A549 (cell line): ENCODE results near the gene KRT72. TPM values are rescaled to one million over a fixed set of nuclear protein-coding genes. Genes with fewer than 3 reads are reported as not detected.

ENCODE experiments used
- ATAC-seq, 2 experiments: fragments of 200-7000 bp in 1 of 2; fragments of >200 bp in 1 of 2; cut with Nextera tagmentation in 1 of 2; cut with Tn5 transposase in 1 of 2; 3 replicates each; pipeline versions ENCODE4 v1.8.0 to v1.9.1; 2018 to 2020; ENCODE audit warnings: mild to moderate bottlenecking in 1 of 2, moderate library complexity in 1 of 2
- CTCF ChIA-PET: fragments of 300-600 bp; sonication (Branson Sonifier 250); formaldehyde crosslinking; extraction: SDS; loops from one replicate; lab custom pipeline; 2021; ENCODE audit warnings: antibody characterized with exemption, inconsistent platforms; lab: Yijun Ruan, JAX
- POLR2A ChIA-PET: fragments of 350-600 bp; formaldehyde crosslinking; extraction: SDS; loops from one replicate; lab custom pipeline; 2021; ENCODE audit warnings: antibody characterized with exemption, inconsistent platforms; lab: Yijun Ruan, JAX
- DNase-seq, 2 experiments: peaks; one replicate each; pipeline versions ENCODE4 v3.0.0 to v3.0.0-alpha.2; 2011 to 2016; ENCODE audit warnings: low read depth in 1 of 2, low spot score in 1 of 2
- FAIRE-seq: peaks from 2 replicates; lab custom pipeline; 2011; peaks lifted over from hg19 to GRCh38; lab: Jason Lieb, UNC
- H3K27ac ChIP-seq, 2 experiments: fragments of >200 bp; sonication (Bioruptor Twin); formaldehyde crosslinking; 3 replicates each; pipeline ENCODE4 v1.5.1; 2016 to 2017
- H3K4me1 ChIP-seq: fragments of >200 bp; sonication (Bioruptor Twin); formaldehyde crosslinking; 3 replicates; pipeline ENCODE4 v1.6.1; 2016
- H3K4me2 ChIP-seq: fragments of >200 bp; sonication (Bioruptor Twin); formaldehyde crosslinking; 3 replicates; pipeline ENCODE4 v1.6.1; 2016
- H3K4me3 ChIP-seq: fragments of >200 bp; sonication (Bioruptor Twin); formaldehyde crosslinking; 3 replicates; pipeline ENCODE4 v1.5.1; 2016
- H3K9me3 ChIP-seq: fragments of >200 bp; sonication (Bioruptor Twin); formaldehyde crosslinking; 3 replicates; pipeline ENCODE4 v1.6.1; 2016
- BHLHE40 ChIP-seq: IDR thresholded peaks from 2 replicates; pipeline ENCODE4 v1.6.1; 2012; ENCODE audit warnings: low read depth, low read length, inconsistent platforms
- EHF ChIP-seq: fragments of 250-450 bp; sonication (Bioruptor Pico); IDR thresholded peaks from 2 replicates; pipeline ENCODE4 v1.5.0; 2020; ENCODE audit warnings: mild to moderate bottlenecking
- EP300 ChIP-seq, 2 experiments: fragments of >200 bp; sonication (Bioruptor Twin); formaldehyde crosslinking; IDR thresholded peaks; 2 replicates in 1 of 2; 3 replicates in 1 of 2; pipeline ENCODE4 v1.6.1; 2016 to 2017
- HOXB13 ChIP-seq: fragments of 250-450 bp; sonication (Bioruptor Pico); IDR thresholded peaks from 2 replicates; pipeline ENCODE4 v1.5.0; 2020; ENCODE audit warnings: low read depth, mild to moderate bottlenecking, moderate library complexity
- KDM5A ChIP-seq: fragments of 200-600 bp; sonication (generic); IDR thresholded peaks from 2 replicates; pipeline ENCODE4 v1.6.1; 2016; ENCODE audit warnings: antibody characterized with exemption, mild to moderate bottlenecking
- MYC ChIP-seq: IDR thresholded peaks from 2 replicates; pipeline ENCODE4 v1.6.1; 2012; ENCODE audit warnings: mild to moderate bottlenecking, inconsistent platforms, low read length, improper control_type of control experiment, borderline replicate concordance
- NPAS2 ChIP-seq: fragments of 250-450 bp; sonication (Bioruptor Pico); IDR thresholded peaks from 2 replicates; pipeline ENCODE4 v1.8.0; 2022; ENCODE audit warnings: mild to moderate bottlenecking, moderate library complexity, borderline replicate concordance
- NR3C1 ChIP-seq: fragments of >200 bp; sonication (Bioruptor Twin); formaldehyde crosslinking; IDR thresholded peaks from 3 replicates; pipeline ENCODE4 v1.6.1; 2017
- RFX5 ChIP-seq: fragments of 450-650 bp; IDR thresholded peaks from 2 replicates; pipeline ENCODE4 v1.7.1; 2014; ENCODE audit warnings: antibody characterized with exemption, mild to moderate bottlenecking, moderate library complexity
- SMC3 ChIP-seq: fragments of >200 bp; sonication (Bioruptor Twin); formaldehyde crosslinking; IDR thresholded peaks from 3 replicates; pipeline ENCODE4 v1.6.1; 2018; ENCODE audit warnings: inconsistent platforms
- USF2 ChIP-seq: fragments of 450-650 bp; IDR thresholded peaks from 2 replicates; pipeline ENCODE4 v1.6.1; 2014; ENCODE audit warnings: antibody characterized with exemption
- ZC3H11A ChIP-seq: fragments of 450-650 bp; IDR thresholded peaks from 2 replicates; pipeline ENCODE4 v1.6.1; 2014; ENCODE audit warnings: antibody characterized with exemption, mild to moderate bottlenecking
- ZNF302 ChIP-seq: fragments of 250-450 bp; sonication (Bioruptor Pico); IDR thresholded peaks from 2 replicates; pipeline ENCODE4 v1.9.0; 2021; ENCODE audit warnings: inconsistent platforms, mild to moderate bottlenecking, moderate library complexity
- WGBS: methylation state at CpG from one replicate; pipeline ENCODE4 v1.1.6; 2017; ENCODE audit errors: missing lambda C conversion rate; 5-methylcytosine and 5-hydroxymethylcytosine counted together
- polyA plus RNA-seq, 4 experiments: library from polyadenylated mRNA; depleted of rRNA in 3 of 4; stranded (reverse); fragments of >200 nt; fragmentation: RNase III in 1 of 4; extraction: RNeasy Plus Mini Kit Qiagen cat#74134 plus additional on column Dnase treatment in 1 of 4; gene quantifications; 2 replicates in 3 of 4; 3 replicates in 1 of 4; pipeline ENCODE4 v1.2.3, GENCODE V29; 2011 to 2017
- TF ChIP-seq, protein P1 (sequence below): fragments of 200-600 bp; sonication (generic); IDR thresholded peaks from 2 replicates; pipeline ENCODE4 v1.6.1; 2016; ENCODE audit warnings: antibody characterized with exemption, mild to moderate bottlenecking, moderate library complexity
- TF ChIP-seq, protein P2 (sequence below): fragments of >200 bp; sonication (Bioruptor Twin); formaldehyde crosslinking; IDR thresholded peaks from 3 replicates; pipeline ENCODE4 v1.6.1; 2016

Gene KRT72
- polyA plus RNA-seq, 2 of the 4 experiments (the other 2 are of a cell fraction) = not detected

- TF ChIP-seq, protein P1, sequence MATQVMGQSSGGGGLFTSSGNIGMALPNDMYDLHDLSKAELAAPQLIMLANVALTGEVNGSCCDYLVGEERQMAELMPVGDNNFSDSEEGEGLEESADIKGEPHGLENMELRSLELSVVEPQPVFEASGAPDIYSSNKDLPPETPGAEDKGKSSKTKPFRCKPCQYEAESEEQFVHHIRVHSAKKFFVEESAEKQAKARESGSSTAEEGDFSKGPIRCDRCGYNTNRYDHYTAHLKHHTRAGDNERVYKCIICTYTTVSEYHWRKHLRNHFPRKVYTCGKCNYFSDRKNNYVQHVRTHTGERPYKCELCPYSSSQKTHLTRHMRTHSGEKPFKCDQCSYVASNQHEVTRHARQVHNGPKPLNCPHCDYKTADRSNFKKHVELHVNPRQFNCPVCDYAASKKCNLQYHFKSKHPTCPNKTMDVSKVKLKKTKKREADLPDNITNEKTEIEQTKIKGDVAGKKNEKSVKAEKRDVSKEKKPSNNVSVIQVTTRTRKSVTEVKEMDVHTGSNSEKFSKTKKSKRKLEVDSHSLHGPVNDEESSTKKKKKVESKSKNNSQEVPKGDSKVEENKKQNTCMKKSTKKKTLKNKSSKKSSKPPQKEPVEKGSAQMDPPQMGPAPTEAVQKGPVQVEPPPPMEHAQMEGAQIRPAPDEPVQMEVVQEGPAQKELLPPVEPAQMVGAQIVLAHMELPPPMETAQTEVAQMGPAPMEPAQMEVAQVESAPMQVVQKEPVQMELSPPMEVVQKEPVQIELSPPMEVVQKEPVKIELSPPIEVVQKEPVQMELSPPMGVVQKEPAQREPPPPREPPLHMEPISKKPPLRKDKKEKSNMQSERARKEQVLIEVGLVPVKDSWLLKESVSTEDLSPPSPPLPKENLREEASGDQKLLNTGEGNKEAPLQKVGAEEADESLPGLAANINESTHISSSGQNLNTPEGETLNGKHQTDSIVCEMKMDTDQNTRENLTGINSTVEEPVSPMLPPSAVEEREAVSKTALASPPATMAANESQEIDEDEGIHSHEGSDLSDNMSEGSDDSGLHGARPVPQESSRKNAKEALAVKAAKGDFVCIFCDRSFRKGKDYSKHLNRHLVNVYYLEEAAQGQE = no peak
These were observed 4.3 kb upstream of the KRT72 start (continued) for GRCh38 chr12:52605542-52605941.

DNA sequence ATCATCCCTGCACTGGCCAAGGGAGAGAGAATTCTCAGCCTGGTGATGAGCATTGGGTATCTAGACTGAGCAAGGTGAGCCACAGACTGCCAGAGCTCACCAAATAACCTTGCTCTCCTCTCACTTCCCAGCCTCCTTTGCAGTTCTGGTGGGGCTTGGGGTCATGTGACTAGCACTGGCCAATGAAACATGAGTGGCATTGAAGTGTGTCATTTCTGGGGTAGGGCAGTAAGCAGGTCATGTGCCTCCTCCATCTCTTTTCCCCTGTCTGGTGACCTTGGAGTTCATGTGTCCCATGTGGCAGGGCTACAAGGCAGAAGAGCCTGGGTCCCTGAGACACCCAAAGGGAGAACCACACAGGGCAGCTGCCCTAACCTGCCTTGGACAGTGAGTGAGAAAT is 3.6 kb upstream of the KRT72 start:
- FAIRE-seq (no peak), ATAC-seq (no peak; a peak in 2 of 6 replicates), DNase-seq (peak in 1 of 2 experiments; percentile 27)
- ChIA-PET POLR2A (no interaction called here), CTCF (interaction anchor here (0.6 kb wide), 1 partner anchor 93 kb away, joined by 3 read pairs; no protein-coding TSS in a partner anchor)
- Histone ChIP-seq H3K9me3 (no peaks in the 10 kb centered on the region), H3K4me1 (no peaks in the 10 kb centered on the region), H3K27ac (no peak overlapping the region), H3K4me2 (no peak overlapping the region), H3K4me3 (no peak overlapping the region)
- TF ChIP-seq NR3C1 (no peak), USF2 (peak; percentile 68)

DNA sequence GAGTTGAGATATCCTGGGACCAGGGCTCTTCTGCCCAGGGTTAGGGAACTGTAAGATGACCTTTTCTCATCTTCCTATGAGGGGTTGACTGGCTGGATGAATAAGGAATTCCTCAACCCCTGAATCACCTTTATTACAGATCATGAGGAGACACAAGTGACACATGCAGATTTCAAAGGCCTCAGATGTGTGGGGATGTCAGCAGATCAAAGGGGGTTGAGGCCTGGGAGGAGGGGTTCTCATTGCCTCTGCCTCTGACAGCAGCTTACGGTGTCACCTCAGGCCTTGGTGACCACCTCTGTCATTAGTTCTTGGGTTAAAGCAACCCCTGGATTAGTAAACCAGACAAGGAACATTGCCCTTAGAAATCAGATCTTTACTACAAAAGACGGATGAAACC is 2.1 kb upstream of the KRT72 start:
- DNase-seq (no peak), FAIRE-seq (no peak), ATAC-seq (no peak)
- POLR2A ChIA-PET = no interaction called here
- CTCF ChIA-PET = no interaction called here
- Histone ChIP-seq H3K9me3 (no peaks in the 10 kb centered on the region), H3K4me1 (no peaks in the 10 kb centered on the region), H3K4me3 (no peak overlapping the region), H3K4me2 (no peak overlapping the region), H3K27ac (no peak overlapping the region)
- WGBS = 50% methylated on average over 2 of the region's 2 CpGs
- TF ChIP-seq MYC (no peak), NPAS2 (CRISPR knock-in tag) (no peak), EHF (CRISPR knock-in tag) (no peak), HOXB13 (CRISPR knock-in tag) (no peak)

GRCh38 chr12:52602552-52602951 is 1.3 kb upstream of the KRT72 start:
- Histone ChIP-seq H3K27ac (no peak overlapping the region), H3K9me3 (no peaks in the 10 kb centered on the region)
- FAIRE-seq = no peak
- TF ChIP-seq EP300 (IDR thresholded peaks at IDR 0.05) (no peak), KDM5A (no peak), ZNF302 (no peak), ZC3H11A (no peak), RFX5 (no peak)
- TF ChIP-seq, all 56 proteins: peak for 0
- no peaks in the 10 kb centered on the region for H3K4me1 ChIP-seq
- no peak overlapping the region for H3K4me3 ChIP-seq
- POLR2A ChIA-PET = no interaction called here
- ATAC-seq = no peak
- CTCF ChIA-PET = interaction anchor here (0.8 to 0.9 kb wide), 3 partner anchors 19 to 263 kb away, joined by 3 read pairs; no protein-coding TSS in a partner anchor
- H3K4me2 ChIP-seq = no peak overlapping the region
- DNase-seq = no peak
- WGBS = 85% methylated on average over 5 of the region's 5 CpGs

GRCh38 chr12:52601671-52602070 is 408 bp upstream of the KRT72 start:
- Histone ChIP-seq H3K4me3 (no peak overlapping the region), H3K27ac (no peak overlapping the region), H3K9me3 (no peaks in the 10 kb centered on the region), H3K4me2 (no peak overlapping the region), H3K4me1 (no peaks in the 10 kb centered on the region)
- DNase-seq (no peak), ATAC-seq (no peak), FAIRE-seq (no peak)
- POLR2A ChIA-PET = no interaction called here
- CTCF ChIA-PET = interaction anchor here (0.9 kb wide), 1 partner anchor 18 kb away, joined by 3 read pairs; no protein-coding TSS in a partner anchor
- WGBS = 68% methylated on average over 4 of the region's 4 CpGs
- TF ChIP-seq HOXB13 (CRISPR knock-in tag) (no peak), RFX5 (no peak), BHLHE40 (no peak), SMC3 (no peak)
- TF ChIP-seq, protein P2, sequence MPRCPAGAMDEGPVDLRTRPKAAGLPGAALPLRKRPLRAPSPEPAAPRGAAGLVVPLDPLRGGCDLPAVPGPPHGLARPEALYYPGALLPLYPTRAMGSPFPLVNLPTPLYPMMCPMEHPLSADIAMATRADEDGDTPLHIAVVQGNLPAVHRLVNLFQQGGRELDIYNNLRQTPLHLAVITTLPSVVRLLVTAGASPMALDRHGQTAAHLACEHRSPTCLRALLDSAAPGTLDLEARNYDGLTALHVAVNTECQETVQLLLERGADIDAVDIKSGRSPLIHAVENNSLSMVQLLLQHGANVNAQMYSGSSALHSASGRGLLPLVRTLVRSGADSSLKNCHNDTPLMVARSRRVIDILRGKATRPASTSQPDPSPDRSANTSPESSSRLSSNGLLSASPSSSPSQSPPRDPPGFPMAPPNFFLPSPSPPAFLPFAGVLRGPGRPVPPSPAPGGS = no peak
